Activated naive CD4-positive, alpha-beta T cell treated with anti-CD3 and anti-CD28 coated beads, Interleukin-2, amount 50 U/mL, for 24 hours (primary cell): ENCODE data around the gene CSTF2.
"Not testable (repeated sequence)": the region's sequence is repeated elsewhere in the genome, so short reads cannot be mapped to it uniquely, and the experiment has no call there.

ENCODE experiments used
- H3K27ac Mint-ChIP-seq: one replicate; pipeline ENCODE4 v1.8.0; 2021; ENCODE audit warnings: mild to moderate bottlenecking, mixed read lengths
- H3K27me3 Mint-ChIP-seq: one replicate; pipeline ENCODE4 v1.8.0; 2021; ENCODE audit warnings: mixed read lengths
- H3K36me3 Mint-ChIP-seq: one replicate; pipeline ENCODE4 v1.8.0; 2021; ENCODE audit warnings: mixed read lengths
- H3K4me1 Mint-ChIP-seq: one replicate; pipeline ENCODE4 v1.8.0; 2021; ENCODE audit warnings: mixed read lengths
- H3K4me3 Mint-ChIP-seq: one replicate; pipeline ENCODE4 v1.8.0; 2021; ENCODE audit warnings: mild to moderate bottlenecking, mixed read lengths
- H3K9me3 Mint-ChIP-seq: one replicate; pipeline ENCODE4 v1.8.0; 2021; ENCODE audit warnings: mixed read lengths

Gene CSTF2

DNA sequence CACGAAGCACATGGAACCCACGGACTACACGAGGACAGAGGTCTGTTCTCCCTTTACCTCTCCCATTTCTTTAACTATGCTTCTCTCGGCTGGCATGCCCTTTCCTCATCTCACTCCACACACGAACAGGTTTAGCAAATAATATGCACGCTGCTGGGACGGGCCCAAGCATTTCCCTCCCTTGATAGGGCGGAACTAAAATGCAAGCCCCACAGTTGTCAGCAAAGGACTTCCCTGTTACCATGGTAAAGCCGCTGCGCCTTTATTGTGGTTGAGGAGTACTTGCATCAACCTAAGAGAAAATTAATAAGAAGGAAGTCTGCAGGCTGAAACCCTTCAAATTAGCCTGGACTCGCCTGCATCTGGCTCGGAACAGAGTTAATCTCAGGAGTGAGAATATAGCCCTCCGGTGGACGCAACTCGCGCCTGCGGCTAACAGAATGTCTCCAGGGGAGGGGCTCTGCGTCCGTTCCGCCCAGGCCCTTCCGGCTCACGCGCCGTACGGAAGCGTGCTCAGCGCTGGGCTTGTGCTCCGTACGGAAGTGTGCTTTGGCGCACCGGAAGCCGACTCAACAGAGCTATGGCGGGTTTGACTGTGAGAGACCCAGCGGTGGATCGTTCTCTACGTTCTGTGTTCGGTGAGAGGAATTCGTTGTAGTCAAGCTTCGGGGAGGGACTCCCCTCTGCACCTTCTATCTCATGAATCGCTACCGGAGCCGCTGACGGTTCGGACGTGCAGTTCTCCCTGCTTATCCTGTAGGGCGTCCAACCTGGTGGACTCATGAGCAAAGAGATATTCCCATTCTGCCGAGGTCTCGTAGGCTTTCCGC is at the start of gene CSTF2:
TSS of gene CSTF2 (plus strand) at position 555 of the 830 bp plus-strand sequence. CDS start at position 581, 26 bp downstream.
- H3K4me3 Mint-ChIP-seq: peak within 1 kb of the TSS; percentile 87
- peaks cover 9% of the 10 kb centered on the region for H3K36me3 Mint-ChIP-seq
- H3K27me3 Mint-ChIP-seq: peaks cover 1% of the 10 kb centered on the region
- no peaks in the 10 kb centered on the region for H3K9me3 Mint-ChIP-seq
- peak within 1 kb of the TSS; percentile 96 for H3K27ac Mint-ChIP-seq
- peaks cover 8% of the 10 kb centered on the region for H3K4me1 Mint-ChIP-seq

DNA sequence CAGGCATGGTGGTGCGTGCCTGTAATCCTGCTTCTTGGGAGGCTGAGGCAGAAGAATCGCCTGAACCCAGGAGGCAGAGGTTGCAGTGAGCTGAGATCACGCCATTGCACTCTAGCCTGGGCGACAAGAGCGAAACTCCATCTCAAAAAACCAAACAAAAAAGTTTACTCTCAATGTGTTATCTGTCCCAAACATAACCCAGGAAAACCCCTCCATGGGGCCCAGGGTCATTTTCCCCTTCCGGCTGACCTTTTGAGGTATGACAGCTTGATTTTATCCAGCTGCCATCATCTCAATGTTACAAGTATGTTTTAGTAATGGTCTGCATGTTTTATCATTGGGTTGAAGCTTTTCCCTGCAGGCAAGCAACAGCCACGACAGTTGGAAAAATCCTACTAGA is 23.8 kb upstream of the CSTF2 start:
- not testable (repeated sequence) for H3K9me3 Mint-ChIP-seq, H3K4me3 Mint-ChIP-seq, H3K36me3 Mint-ChIP-seq, H3K27me3 Mint-ChIP-seq, H3K4me1 Mint-ChIP-seq, H3K27ac Mint-ChIP-seq

DNA sequence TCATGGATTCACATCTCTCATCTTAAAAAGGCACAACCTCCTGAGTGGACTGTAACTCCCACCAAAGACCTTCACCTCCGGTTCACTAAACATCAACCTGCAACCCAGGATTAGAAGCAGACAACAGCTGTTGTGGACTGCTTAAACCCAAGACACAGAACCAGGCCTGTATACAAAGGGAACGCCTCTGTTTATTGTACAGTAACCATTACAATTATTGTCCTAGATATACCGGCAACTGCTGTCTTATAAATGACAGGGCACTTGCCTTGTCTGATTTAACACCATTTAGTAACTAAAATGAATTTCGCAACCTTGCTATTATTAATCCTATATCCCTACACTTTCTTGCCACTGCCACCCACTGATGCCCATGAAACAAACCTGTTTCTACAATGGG is 22.8 kb upstream of the CSTF2 start:
- no peaks in the 10 kb centered on the region for H3K4me1 Mint-ChIP-seq
- no peak overlapping the region for H3K27ac Mint-ChIP-seq
- H3K4me3 Mint-ChIP-seq: no peak overlapping the region
- H3K9me3 Mint-ChIP-seq: no peaks in the 10 kb centered on the region
- H3K27me3 Mint-ChIP-seq: no peaks in the 10 kb centered on the region
- H3K36me3 Mint-ChIP-seq: no peaks in the 10 kb centered on the region

- Mint-ChIP-seq H3K4me1 (no peaks in the 10 kb centered on the region), H3K4me3 (no peak overlapping the region), H3K9me3 (no peaks in the 10 kb centered on the region), H3K27me3 (no peaks in the 10 kb centered on the region), H3K36me3 (no peaks in the 10 kb centered on the region), H3K27ac (no peak overlapping the region)
These were observed 21.5 kb upstream of the CSTF2 start for GRCh38 chrX:100798484-100799214.

DNA sequence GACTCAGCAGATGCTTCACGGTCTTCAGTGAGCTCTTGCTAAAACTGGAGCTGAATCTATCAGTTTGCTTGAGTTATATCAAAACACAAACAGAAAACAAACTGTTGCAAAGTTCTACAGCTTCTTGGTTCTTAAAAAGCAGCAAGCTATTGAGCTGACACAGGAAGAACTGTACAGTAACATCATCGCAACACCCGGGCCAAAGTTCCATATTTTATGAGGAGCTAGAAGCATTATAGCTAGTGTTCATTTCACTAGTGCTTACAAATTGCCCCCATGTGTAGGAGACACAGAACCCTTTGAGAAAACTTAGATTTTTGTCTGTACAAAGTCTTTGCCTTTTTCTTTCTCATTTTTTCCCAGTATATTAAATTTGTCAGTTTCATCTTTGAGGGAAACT is 17.3 kb upstream of the CSTF2 start:
- H3K27ac Mint-ChIP-seq: no peak overlapping the region
- H3K27me3 Mint-ChIP-seq: peaks cover 6% of the 10 kb centered on the region
- peaks cover 1% of the 10 kb centered on the region for H3K36me3 Mint-ChIP-seq
- H3K4me3 Mint-ChIP-seq: no peak overlapping the region
- H3K4me1 Mint-ChIP-seq: no peaks in the 10 kb centered on the region
- H3K9me3 Mint-ChIP-seq: no peaks in the 10 kb centered on the region

DNA sequence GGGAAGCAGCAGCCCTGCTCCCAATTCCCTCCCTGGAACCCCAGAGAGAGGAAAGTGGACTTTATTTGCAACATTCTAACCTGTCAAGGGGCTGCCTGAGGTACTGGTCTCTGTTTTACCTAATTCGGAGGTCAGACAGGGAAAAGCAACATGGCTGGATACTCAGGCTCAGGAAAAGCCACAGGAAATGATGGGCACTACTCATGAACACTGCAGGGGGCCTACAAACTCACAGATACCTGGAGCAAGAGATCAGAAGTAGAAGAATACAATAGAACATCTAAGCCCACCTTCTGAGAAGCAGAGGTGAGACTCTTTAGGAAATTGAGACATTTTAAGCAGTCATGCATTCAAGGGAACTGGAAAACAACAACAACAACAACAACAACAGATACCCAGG is 15.4 kb upstream of the CSTF2 start:
- peaks cover 1% of the 10 kb centered on the region for H3K36me3 Mint-ChIP-seq

GRCh38 chrX:100808265-100808664 is 11.9 kb upstream of the CSTF2 start:
- H3K4me1 Mint-ChIP-seq, H3K36me3 Mint-ChIP-seq, H3K4me3 Mint-ChIP-seq, H3K27ac Mint-ChIP-seq, H3K9me3 Mint-ChIP-seq: not testable (repeated sequence)
- H3K27me3 Mint-ChIP-seq: peaks cover 12% of the 10 kb centered on the region

More for the DNA sequence above, 15.4 kb upstream of the CSTF2 start:
- peaks cover 6% of the 10 kb centered on the region for H3K27me3 Mint-ChIP-seq
- H3K4me3 Mint-ChIP-seq: no peak overlapping the region
- H3K9me3 Mint-ChIP-seq: no peaks in the 10 kb centered on the region
- no peaks in the 10 kb centered on the region for H3K4me1 Mint-ChIP-seq
- no peak overlapping the region for H3K27ac Mint-ChIP-seq

- H3K9me3 Mint-ChIP-seq: no peaks in the 10 kb centered on the region
- H3K27ac Mint-ChIP-seq: no peak overlapping the region
- peaks cover 4% of the 10 kb centered on the region for H3K36me3 Mint-ChIP-seq
- H3K27me3 Mint-ChIP-seq: peaks cover 14% of the 10 kb centered on the region
- H3K4me3 Mint-ChIP-seq: no peak overlapping the region
- H3K4me1 Mint-ChIP-seq: no peaks in the 10 kb centered on the region
These were observed 7.7 kb upstream of the CSTF2 start for GRCh38 chrX:100812216-100813158.

DNA sequence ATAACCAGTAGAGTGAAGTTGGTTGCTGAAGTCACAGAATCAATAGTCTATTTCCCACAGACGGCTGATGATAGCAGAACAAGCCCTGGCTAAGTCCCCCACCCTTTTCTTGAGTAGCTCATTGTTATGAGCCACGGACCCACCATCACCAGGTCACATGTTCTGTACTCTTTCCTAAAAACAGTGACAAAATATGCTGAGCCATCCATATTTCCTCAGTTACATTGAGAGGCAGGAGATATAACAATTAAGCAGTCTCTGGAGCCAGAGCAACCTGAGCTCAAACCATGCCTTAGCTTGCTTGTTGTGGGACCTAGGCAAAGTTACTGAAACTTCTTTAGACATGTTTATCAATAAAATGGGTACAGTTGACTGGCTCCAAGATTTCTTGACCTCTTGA is 2.9 kb upstream of the CSTF2 start:
- Mint-ChIP-seq H3K4me3 (no peak overlapping the region), H3K27me3 (peaks cover 9% of the 10 kb centered on the region), H3K27ac (no peak overlapping the region), H3K9me3 (no peaks in the 10 kb centered on the region), H3K4me1 (peaks cover 8% of the 10 kb centered on the region), H3K36me3 (peaks cover 7% of the 10 kb centered on the region)

- Mint-ChIP-seq H3K36me3 (peaks cover 9% of the 10 kb centered on the region), H3K9me3 (no peaks in the 10 kb centered on the region), H3K27me3 (peaks cover 4% of the 10 kb centered on the region), H3K4me3 (peak overlapping the region; percentile 87), H3K27ac (peak overlapping the region; percentile 96), H3K4me1 (peaks cover 8% of the 10 kb centered on the region)
These were observed 706 bp upstream of the CSTF2 start for GRCh38 chrX:100819534-100819836.

- peaks cover 23% of the 10 kb centered on the region for H3K36me3 Mint-ChIP-seq
- H3K4me3 Mint-ChIP-seq: peak overlapping the region; percentile 88
- H3K4me1 Mint-ChIP-seq: peaks cover 37% of the 10 kb centered on the region
- no peaks in the 10 kb centered on the region for H3K9me3 Mint-ChIP-seq
- no peaks in the 10 kb centered on the region for H3K27me3 Mint-ChIP-seq
- H3K27ac Mint-ChIP-seq: peak overlapping the region; percentile 94
These were observed 9.5 kb downstream of the CSTF2 start for GRCh38 chrX:100829730-100830129.

DNA sequence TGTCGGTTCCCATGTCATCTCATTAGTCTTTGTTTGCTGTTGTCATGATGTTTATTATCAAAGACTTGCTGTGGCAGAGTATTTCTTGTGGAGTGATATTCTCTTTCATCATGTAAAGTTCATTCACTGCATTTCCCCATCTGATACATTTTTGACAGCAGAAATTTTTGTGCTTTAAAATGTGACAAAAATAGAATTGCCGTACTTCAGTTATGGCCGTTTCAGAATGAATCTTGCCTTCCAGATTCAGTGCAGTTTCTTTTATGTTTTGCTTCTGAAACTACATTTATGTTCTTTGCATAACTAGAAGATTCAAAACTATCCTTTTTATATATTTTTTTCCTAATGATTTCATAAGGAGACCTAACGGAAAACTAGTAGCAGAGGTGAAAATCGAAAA is 10.0 kb downstream of the CSTF2 start:
- Mint-ChIP-seq H3K27me3 (no peaks in the 10 kb centered on the region), H3K9me3 (no peaks in the 10 kb centered on the region), H3K27ac (peak overlapping the region; percentile 94), H3K4me3 (peak overlapping the region; percentile 88), H3K36me3 (peaks cover 23% of the 10 kb centered on the region), H3K4me1 (peaks cover 37% of the 10 kb centered on the region)

DNA sequence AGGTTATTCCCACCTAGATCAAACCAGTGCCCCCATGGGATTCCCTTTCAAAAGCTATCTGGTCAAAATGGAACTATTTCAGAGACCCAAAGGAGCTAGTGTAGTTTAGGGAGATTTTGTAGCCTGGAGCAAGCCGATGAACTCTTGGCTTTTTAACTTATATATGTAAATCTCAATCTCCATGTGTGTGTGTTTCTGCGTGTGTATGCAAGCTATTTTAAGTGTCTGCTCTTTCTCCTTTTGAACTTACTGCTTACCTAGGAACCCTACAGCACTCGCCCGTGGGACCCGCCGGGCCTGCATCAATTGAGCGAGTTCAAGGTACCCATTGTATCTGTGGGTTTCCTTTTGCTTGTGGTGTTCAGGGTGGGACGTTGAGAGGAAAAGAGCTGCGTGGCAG is 10.4 kb downstream of the CSTF2 start:
- Mint-ChIP-seq H3K27me3 (no peaks in the 10 kb centered on the region), H3K27ac (peak overlapping the region; percentile 94), H3K9me3 (no peaks in the 10 kb centered on the region), H3K36me3 (peaks cover 23% of the 10 kb centered on the region), H3K4me3 (peak overlapping the region; percentile 61), H3K4me1 (peaks cover 37% of the 10 kb centered on the region)

GRCh38 chrX:100831219-100831946 is 11.2 kb downstream of the CSTF2 start:
- Mint-ChIP-seq H3K36me3 (peaks cover 22% of the 10 kb centered on the region), H3K27me3 (no peaks in the 10 kb centered on the region), H3K9me3 (no peaks in the 10 kb centered on the region), H3K27ac (peak overlapping the region; percentile 89), H3K4me1 (peaks cover 38% of the 10 kb centered on the region), H3K4me3 (no peak overlapping the region)

DNA sequence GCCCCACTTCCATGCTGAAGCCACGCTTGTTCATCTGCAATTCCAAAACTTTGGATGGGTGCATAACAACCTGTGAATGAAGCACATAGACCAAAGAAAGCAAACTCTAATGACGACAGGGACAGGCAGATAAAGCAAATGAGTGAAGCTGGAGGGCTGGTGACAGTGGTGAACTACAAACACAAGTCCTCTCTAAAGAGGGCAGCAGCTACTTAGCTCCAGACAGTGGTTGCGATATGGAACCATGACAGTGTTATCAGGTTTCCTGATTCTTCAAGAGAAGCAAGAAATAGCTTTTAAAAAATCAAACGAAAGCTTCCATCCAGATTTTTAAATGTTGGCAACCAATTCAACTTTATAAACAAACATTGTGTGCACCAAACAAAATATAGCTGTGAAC is 30.1 kb downstream of the CSTF2 start:
- no peak overlapping the region for H3K27ac Mint-ChIP-seq
- H3K4me1 Mint-ChIP-seq: no peaks in the 10 kb centered on the region
- no peaks in the 10 kb centered on the region for H3K27me3 Mint-ChIP-seq
- no peak overlapping the region for H3K4me3 Mint-ChIP-seq
- no peaks in the 10 kb centered on the region for H3K9me3 Mint-ChIP-seq
- no peaks in the 10 kb centered on the region for H3K36me3 Mint-ChIP-seq
